ENCODE results near the gene MOB3B.

Gene MOB3B

DNA sequence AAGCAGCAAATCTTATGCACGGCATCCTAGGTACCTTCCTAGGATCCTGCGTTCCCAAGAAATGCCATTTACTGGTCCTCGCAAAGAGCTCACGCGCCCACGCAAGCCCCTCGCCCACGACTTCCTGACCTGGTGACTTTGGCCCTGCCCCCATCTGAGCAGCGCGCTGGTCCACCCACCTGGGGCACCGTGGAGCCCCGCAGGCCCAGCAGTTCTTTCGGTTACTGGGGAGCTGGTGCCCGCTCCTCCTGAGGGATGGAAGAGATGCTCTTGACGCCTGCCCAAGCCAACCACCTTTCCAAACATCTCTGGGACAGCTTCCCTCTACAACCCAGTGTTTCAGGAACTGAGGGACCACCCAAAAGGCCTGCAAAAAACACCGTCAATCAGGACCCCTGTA, 249.4 kb downstream of the MOB3B start:
- in situ Hi-C loops (cut with MboI; ENCODE audit: low pct_unique_long_range_greater_than_20kb, low sequenced_read_pairs) = no loop called here
- no peak for DNase-seq

DNA sequence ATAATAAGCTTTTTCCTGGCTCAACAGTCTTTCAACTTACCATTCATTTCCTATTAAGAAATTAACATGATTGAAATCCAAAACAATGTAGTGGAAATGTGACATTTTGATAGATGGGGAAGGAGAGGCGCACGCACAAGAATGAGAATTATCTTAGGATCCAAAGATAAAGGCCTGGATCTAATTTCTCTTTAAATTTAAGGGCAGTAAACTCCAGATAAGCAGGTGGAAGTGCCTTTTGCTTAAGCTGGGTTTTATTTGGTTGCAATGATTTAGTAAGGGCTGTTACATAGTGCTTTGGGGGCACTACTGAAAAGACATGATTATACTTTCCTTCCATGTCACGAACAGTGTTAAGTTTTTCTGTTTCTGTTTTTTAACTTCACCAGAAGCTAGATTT, 250.0 kb downstream of the MOB3B start:
- in situ Hi-C loops (cut with MboI; ENCODE audit: low pct_unique_long_range_greater_than_20kb, low sequenced_read_pairs) = no loop called here

DNA sequence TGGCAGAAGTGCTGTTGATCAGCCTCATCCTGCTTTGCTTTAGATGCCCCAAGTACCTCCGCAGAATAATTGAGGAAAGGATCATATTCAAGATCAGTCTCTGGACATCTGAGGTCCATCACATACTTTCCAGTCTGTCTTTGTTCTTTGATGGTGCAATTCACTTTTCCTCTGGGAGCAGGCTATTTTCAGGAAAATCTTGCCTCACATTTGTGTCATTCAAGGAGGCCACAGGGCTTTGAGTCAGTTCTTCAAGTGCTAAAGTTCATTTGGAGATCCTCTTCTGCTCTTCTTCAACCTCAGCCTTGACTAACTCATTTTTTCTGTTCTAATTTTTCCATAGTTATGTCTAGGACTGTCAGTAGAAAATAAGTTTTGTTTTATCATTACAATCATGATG, 251.2 kb downstream of the MOB3B start:
- no peak for DNase-seq
- in situ Hi-C loops (cut with MboI; ENCODE audit: low pct_unique_long_range_greater_than_20kb, low sequenced_read_pairs) = no loop called here

More for the DNA sequence above, 250.0 kb downstream of the MOB3B start:
- DNase-seq = no peak

DNA sequence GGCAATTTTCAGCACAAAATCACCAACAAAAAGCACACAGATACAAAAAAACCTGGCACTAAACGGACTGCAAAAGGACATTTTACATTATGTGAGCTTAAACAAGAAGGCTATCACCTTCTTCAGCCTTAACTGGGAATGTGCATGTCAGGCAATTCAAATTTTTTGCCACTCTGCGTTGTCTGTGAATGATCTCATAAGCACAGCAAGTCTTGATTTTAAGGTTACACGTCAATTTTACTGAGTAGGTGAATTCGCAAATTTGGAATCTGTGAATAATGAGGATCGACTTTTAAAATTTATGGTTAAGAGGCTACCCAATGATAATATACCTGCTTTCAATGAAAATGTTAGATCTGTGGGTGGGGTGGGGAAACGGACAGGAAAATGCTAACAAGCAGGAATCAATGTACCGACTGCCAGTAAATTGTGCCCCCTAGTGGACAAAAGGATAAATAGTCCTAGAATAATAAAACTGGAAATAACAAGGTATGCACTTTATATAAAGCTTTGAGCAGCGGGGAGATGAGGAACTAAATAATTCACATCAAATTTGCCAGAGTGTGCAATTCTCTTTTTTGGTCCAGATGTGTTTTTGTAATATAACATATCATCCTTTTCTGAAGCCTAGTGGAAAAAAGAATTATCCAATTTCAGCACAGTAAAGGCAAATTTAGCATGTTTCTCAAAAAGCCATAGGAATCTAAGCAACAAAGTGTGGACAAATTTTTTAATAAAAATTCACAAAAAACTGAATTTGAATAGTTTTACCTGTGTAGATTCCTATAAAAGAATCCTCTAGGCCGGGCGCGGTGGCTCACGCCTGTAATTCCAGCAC, 253.2 kb downstream of the MOB3B start:
- DNase-seq = peak; percentile 77
- in situ Hi-C loops (cut with MboI; ENCODE audit: low pct_unique_long_range_greater_than_20kb, low sequenced_read_pairs) = no loop called here

Measured in KBM-7 (cell line).